Smooth muscle cell (in vitro differentiated cells): ENCODE measurements around the gene UBE2Q1. TPM values are rescaled to one million over a fixed set of nuclear protein-coding genes. Genes with fewer than 3 reads are reported as not detected.

ENCODE experiments used
- DNase-seq: peaks from one replicate; lab custom pipeline; 2025; ENCODE audit not compliant: unreplicated experiment; lab: John Stamatoyannopoulos, UW
- H2AFZ ChIP-seq: fragments of 200-600 bp; sonication (generic); 2 replicates; pipeline ENCODE4 v1.6.0; 2016; ENCODE audit warnings: antibody characterized with exemption, low read depth, mild to moderate bottlenecking
- H3F3A ChIP-seq: fragments of 200-600 bp; sonication (generic); 2 replicates; pipeline ENCODE4 v1.6.0; 2017; ENCODE audit warnings: antibody characterized with exemption, low read depth
- H3K27ac ChIP-seq: fragments of 200-600 bp; sonication (generic); 2 replicates; pipeline ENCODE4 v1.5.1; 2016; ENCODE audit warnings: low read depth, mild to moderate bottlenecking
- H3K27me3 ChIP-seq: fragments of 200-600 bp; sonication (generic); 2 replicates; pipeline ENCODE4 v1.6.1; 2016; ENCODE audit warnings: low read depth, mild to moderate bottlenecking
- H3K36me3 ChIP-seq: fragments of 200-600 bp; sonication (generic); 2 replicates; pipeline ENCODE4 v1.5.1; 2016; ENCODE audit warnings: low read depth
- H3K4me1 ChIP-seq: fragments of 200-600 bp; sonication (generic); 2 replicates; pipeline ENCODE4 v1.5.1; 2016; ENCODE audit warnings: low read depth
- H3K4me2 ChIP-seq: fragments of 200-600 bp; sonication (generic); 2 replicates; pipeline ENCODE4 v1.6.0; 2016; ENCODE audit warnings: mild to moderate bottlenecking
- H3K4me3 ChIP-seq: fragments of 200-600 bp; sonication (generic); 2 replicates; pipeline ENCODE4 v1.5.1; 2016; ENCODE audit warnings: mild to moderate bottlenecking
- H3K79me2 ChIP-seq: fragments of 200-600 bp; sonication (generic); 2 replicates; pipeline ENCODE4 v1.6.0; 2016; ENCODE audit warnings: low read depth, mild to moderate bottlenecking
- H3K9ac ChIP-seq: fragments of 200-600 bp; sonication (generic); 2 replicates; pipeline ENCODE4 v1.6.0; 2016; ENCODE audit warnings: low read depth
- H3K9me3 ChIP-seq: fragments of 200-600 bp; sonication (generic); replicated peaks from 2 replicates; pipeline ENCODE4 v1.5.1; 2016; ENCODE audit warnings: low read depth
- H4K20me1 ChIP-seq: fragments of 200-600 bp; sonication (generic); 2 replicates; pipeline ENCODE4 v1.6.0; 2016; ENCODE audit warnings: low read depth
- WGBS: methylation state at CpG from one replicate; pipeline ENCODE4 v1.1.7; 2016; ENCODE audit warnings: low lambda C conversion rate; 5-methylcytosine and 5-hydroxymethylcytosine counted together
- polyA plus RNA-seq: library from polyadenylated mRNA; unstranded; fragments of >200 nt; fragmentation: Nextera tagmentation; extraction: Ambion mirVana; gene quantifications from 2 replicates; pipeline ENCODE4 v1.2.1, GENCODE V29; 2016
- total RNA-seq: library from RNA; depleted of rRNA; stranded (reverse); fragments of >200 nt; gene quantifications from 2 replicates; pipeline ENCODE4 v1.2.3, GENCODE V29; 2014
- TF ChIP-seq, protein P1 (sequence below): fragments of 200-600 bp; sonication (generic); IDR thresholded peaks from 2 replicates; pipeline ENCODE4 v1.5.1; 2017; ENCODE audit warnings: borderline replicate concordance, mild to moderate bottlenecking, antibody characterized with exemption; ENCODE audit not compliant: insufficient read depth, poor library complexity, severe bottlenecking

UBE2Q1 gene
- total and polyA plus RNA-seq, 2 experiments from 2014 or later = 15.1 to 37.9 TPM

GRCh38 chr1:154524881-154525280, 33.6 kb downstream of the UBE2Q1 start:
- Histone ChIP-seq H3K4me2 (no peak overlapping the region), H3K79me2 (no peaks in the 10 kb centered on the region), H3K27me3 (peaks cover 7% of the 10 kb centered on the region), H3K27ac (no peak overlapping the region), H3K9me3 (no peaks in the 10 kb centered on the region), H3K9ac (no peak overlapping the region), H3K4me3 (no peak overlapping the region), H2AFZ (no peak overlapping the region), H3F3A (no peaks in the 10 kb centered on the region), H4K20me1 (no peaks in the 10 kb centered on the region), H3K36me3 (no peaks in the 10 kb centered on the region), H3K4me1 (no peaks in the 10 kb centered on the region)
- DNase-seq = no peak
- TF ChIP-seq, protein P1, sequence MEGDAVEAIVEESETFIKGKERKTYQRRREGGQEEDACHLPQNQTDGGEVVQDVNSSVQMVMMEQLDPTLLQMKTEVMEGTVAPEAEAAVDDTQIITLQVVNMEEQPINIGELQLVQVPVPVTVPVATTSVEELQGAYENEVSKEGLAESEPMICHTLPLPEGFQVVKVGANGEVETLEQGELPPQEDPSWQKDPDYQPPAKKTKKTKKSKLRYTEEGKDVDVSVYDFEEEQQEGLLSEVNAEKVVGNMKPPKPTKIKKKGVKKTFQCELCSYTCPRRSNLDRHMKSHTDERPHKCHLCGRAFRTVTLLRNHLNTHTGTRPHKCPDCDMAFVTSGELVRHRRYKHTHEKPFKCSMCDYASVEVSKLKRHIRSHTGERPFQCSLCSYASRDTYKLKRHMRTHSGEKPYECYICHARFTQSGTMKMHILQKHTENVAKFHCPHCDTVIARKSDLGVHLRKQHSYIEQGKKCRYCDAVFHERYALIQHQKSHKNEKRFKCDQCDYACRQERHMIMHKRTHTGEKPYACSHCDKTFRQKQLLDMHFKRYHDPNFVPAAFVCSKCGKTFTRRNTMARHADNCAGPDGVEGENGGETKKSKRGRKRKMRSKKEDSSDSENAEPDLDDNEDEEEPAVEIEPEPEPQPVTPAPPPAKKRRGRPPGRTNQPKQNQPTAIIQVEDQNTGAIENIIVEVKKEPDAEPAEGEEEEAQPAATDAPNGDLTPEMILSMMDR = no peak

DNA sequence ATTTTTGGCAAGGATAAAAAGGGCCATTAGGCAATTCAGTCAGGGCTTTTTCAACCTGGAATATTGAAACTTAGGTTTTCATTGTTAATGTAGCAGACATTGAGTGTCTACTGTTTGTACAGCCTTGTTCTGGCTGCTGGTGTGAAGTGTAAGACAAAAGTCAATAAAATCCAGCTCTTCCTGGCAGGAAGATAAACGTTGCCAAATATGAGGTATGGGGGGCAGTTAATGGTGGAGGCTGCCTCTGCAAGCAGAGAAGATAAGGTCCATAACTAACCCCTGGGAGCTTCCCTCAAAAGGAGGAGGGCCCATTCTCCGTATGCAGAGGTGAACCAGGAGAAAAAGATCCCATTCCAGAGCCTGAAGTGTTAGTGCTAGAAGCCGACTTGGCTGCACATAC, 36.8 kb downstream of the UBE2Q1 start:
- WGBS = 71% methylated on average over 3 of the region's 3 CpGs
- TF ChIP-seq, protein P1 = no peak

GRCh38 chr1:154520333-154520732, 38.1 kb downstream of the UBE2Q1 start:
- no peaks in the 10 kb centered on the region for H3K9me3 ChIP-seq
- H3K9ac ChIP-seq = no peak overlapping the region
- H4K20me1 ChIP-seq = no peaks in the 10 kb centered on the region
- no peak overlapping the region for H3K4me3 ChIP-seq
- H3K4me2 ChIP-seq = no peak overlapping the region
- no peak overlapping the region for H3K27ac ChIP-seq
- no peaks in the 10 kb centered on the region for H3K4me1 ChIP-seq
- H3K27me3 ChIP-seq = peaks cover 24% of the 10 kb centered on the region
- no peaks in the 10 kb centered on the region for H3K36me3 ChIP-seq
- no peaks in the 10 kb centered on the region for H3F3A ChIP-seq
- 72% methylated on average over 3 of the region's 3 CpGs for WGBS
- TF ChIP-seq, protein P1 = no peak
- H3K79me2 ChIP-seq = no peaks in the 10 kb centered on the region
- H2AFZ ChIP-seq = peak overlapping the region; percentile 54
- no peak for DNase-seq

More for the DNA sequence above, 36.8 kb downstream of the UBE2Q1 start:
- H3K9me3 ChIP-seq = no peaks in the 10 kb centered on the region
- H4K20me1 ChIP-seq = no peaks in the 10 kb centered on the region
- H3K4me1 ChIP-seq = no peaks in the 10 kb centered on the region
- no peaks in the 10 kb centered on the region for H3F3A ChIP-seq
- no peak for DNase-seq
- H3K4me3 ChIP-seq = no peak overlapping the region
- no peaks in the 10 kb centered on the region for H3K79me2 ChIP-seq
- no peaks in the 10 kb centered on the region for H3K36me3 ChIP-seq
- no peak overlapping the region for H2AFZ ChIP-seq
- no peak overlapping the region for H3K27ac ChIP-seq
- H3K27me3 ChIP-seq = peaks cover 17% of the 10 kb centered on the region
- H3K4me2 ChIP-seq = no peak overlapping the region
- no peak overlapping the region for H3K9ac ChIP-seq

DNA sequence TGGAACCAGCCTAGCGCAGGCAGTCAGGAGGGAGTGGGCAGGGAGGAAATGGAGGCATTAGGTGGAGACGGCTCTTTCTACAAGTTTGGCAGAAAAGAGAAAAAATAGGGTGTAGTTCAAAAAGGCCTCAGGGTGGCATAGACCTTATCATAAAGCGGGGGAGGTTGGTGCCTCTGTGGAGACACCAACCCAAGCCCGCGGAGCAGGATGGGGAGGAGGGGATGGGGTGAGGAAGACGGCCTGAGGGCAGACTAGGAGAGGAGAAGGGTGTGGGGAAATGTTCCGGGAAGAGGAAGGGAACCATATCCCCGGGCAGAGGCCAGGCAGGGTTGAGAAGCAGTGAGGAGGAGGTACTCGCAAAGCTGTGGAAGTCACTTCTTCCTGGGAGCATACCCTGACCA, 38.9 kb downstream of the UBE2Q1 start:
- WGBS = 60% methylated on average over 9 of the region's 9 CpGs

More for the DNA sequence above, 38.9 kb downstream of the UBE2Q1 start:
- no peaks in the 10 kb centered on the region for H3K4me1 ChIP-seq
- H4K20me1 ChIP-seq = no peaks in the 10 kb centered on the region
- no peaks in the 10 kb centered on the region for H3K9me3 ChIP-seq
- no peak overlapping the region for H2AFZ ChIP-seq
- no peaks in the 10 kb centered on the region for H3K36me3 ChIP-seq
- no peaks in the 10 kb centered on the region for H3K79me2 ChIP-seq
- H3K27me3 ChIP-seq = peaks cover 24% of the 10 kb centered on the region
- DNase-seq = no peak
- no peaks in the 10 kb centered on the region for H3F3A ChIP-seq
- H3K27ac ChIP-seq = no peak overlapping the region
- no peak overlapping the region for H3K4me2 ChIP-seq
- TF ChIP-seq, protein P1 = no peak
- H3K4me3 ChIP-seq = no peak overlapping the region
- no peak overlapping the region for H3K9ac ChIP-seq
